Articular chondrocyte of knee joint (primary cell): Measurements from ENCODE around the gene TDO2. TPM values are rescaled to one million over a fixed set of nuclear protein-coding genes. Genes with fewer than 3 reads are reported as not detected.

Source experiments
- total RNA-seq: library from RNA; depleted of rRNA; stranded (reverse); fragments of >200 nt; gene quantifications from 2 replicates; pipeline ENCODE4 v1.2.3, GENCODE V29; 2012

TDO2 gene
- 0.26 and 1.6 TPM in 2 replicates for total RNA-seq

GRCh38 chr4:155903453-155903852, at the start of gene TDO2:
TSS of gene TDO2 (plus strand) at chr4:155903696. CDS start at chr4:155903759, 63 bp downstream.

DNA sequence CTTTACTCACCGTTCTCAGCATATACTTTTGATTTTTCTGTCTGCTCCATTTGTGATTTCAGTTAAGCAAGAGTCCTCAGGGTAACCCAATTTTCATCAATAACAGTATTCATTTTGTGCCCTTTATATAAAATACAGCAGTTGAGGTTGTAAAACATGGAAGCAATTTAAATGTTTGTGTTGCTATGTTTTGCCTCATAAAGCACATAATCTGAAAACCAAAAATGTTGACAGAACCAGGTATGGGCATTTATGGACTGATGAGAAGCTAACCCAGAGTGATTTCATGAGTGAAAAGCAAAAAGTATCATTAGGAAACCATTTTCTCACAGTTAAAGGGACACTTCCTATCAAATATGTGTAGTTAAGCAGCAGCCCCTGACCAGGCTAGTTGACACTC, 37.3 kb upstream of the TDO2 start, which contains the start of gene ASIC5:
Gene ASIC5, minus strand, starts transcription at position 101 of the 400 bp plus-strand sequence. Its CDS starts 51 bp downstream, at position 50.

GRCh38 chr4:155953151-155954117, 49.9 kb downstream of the TDO2 start, which contains the start of gene CTSO:
TSS of gene CTSO (minus strand) at chr4:155953866. CDS start at chr4:155953847, 19 bp downstream.

Other genes with a start within 250 kb of the TDO2 start
- 0.86 and 1.3 TPM in 2 replicates for gene GUCY1A1, start 236.8 kb upstream of the TDO2 start, total RNA-seq
- 2.3 and 2.9 TPM in 2 replicates for gene GUCY1B1, start 144.7 kb upstream of the TDO2 start, total RNA-seq
- gene ASIC5, start 37.4 kb upstream of the TDO2 start, total RNA-seq, result not detected in 2 replicates
- gene CTSO, start 50.2 kb downstream of the TDO2 start, total RNA-seq, result 28.4 and 31.1 TPM in 2 replicates